IPS DF 4.7 (cell line): ENCODE measurements around the gene ARRB1.
"Not testable (repeated sequence)": the region's sequence is repeated elsewhere in the genome, so short reads cannot be mapped to it uniquely, and the experiment has no call there.

ENCODE experiments used
- DNase-seq: peaks from one replicate; pipeline ENCODE4 v3.0.0-alpha.2; 2013; ENCODE audit warnings: low spot score; ENCODE audit errors: extremely low read depth

The ARRB1 gene

GRCh38 chr11:75344186-75344585 lies 7.3 kb downstream of the ARRB1 start:
- no peak for DNase-seq

- DNase-seq: no peak
Measured at GRCh38 chr11:75342966-75343870, 8.2 kb downstream of the ARRB1 start.

DNA sequence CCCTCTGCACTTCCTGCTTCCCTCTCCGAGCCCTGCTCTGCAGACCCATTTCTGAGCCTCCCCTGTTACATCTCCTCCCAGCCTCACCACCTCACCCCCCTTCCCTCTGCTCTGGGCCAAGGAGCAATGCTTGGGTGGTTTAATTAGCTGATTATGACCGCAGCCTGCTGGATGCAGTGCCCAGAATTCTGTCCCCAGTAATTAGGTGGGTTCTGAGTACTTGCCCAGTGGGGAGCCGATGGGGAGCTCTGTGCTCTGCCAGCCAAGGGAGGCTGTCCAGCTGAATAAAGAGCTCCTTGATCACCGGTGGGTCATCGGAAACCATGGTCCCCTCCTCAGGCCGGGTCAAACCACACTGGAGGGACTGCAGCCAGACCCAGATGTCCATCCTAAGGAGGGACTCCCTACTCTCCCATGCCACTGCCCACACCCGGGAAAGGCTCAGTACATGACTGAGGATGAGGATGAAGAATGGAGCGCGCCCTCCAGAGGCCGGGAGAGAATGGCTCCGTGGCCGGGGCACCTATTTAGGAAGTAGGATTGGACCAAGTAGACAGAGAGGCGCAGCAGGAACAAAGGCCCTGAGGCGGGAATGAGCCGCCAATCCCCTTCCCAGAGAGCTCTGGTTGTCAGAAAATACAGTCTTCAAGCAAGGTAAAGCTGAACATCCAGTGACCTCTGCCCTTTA lies 9.1 kb downstream of the ARRB1 start:
- no peak for DNase-seq

DNA sequence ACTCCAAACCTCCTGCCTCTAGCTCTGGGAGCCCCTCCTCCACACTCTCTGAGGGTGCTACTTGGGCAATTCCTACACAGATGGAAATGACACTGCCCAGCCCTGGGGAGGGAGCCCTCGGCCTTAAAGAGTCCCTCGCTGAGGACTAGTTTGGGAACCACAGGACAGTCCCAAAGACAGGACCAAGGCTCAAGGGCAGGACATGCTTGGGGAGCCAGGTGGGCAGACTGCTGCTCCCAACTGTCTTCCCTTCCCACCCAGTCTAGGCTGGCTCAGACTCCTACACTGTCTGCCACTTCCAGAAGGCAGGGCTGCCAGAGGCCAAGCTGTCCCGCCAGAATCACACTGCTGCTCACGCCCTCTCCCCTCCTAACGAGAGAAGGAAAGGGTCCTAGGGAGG lies 9.8 kb downstream of the ARRB1 start:
- no peak for DNase-seq

GRCh38 chr11:75339685-75340409 lies 11.6 kb downstream of the ARRB1 start:
- DNase-seq: no peak

DNA sequence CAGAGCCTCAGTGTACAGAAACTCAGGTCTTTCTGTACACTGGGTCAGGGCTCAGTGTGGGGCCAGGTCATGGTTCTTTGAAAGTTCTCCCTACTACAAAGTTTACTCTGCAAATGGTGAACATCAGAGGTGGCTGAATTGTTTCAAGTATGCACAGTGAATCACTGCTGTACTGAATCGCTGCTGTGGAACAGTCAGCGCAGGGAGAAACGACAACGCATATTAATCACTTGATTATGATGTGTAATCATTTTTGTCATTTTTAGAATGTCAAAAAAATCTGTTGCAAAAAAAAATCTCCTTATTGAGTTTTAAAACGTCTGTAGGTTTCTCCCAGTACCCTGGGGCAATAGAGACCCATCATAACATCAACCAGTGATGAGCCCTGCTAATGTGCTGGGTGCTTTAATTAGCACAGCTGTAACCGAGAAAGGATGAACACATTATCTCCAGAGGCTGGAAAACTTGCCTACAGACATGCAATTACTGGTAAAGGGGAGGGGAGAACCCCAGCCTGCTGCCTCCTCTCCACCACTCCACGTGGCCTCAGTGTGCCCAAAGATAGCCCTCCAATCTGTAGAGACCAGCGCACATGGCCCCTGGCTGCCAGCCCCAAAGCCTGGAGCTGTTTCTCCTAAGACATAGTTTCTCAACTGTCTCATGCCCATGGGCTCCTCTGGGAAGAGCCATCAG lies 12.8 kb downstream of the ARRB1 start:
- no peak for DNase-seq

GRCh38 chr11:75337195-75337654 lies 14.2 kb downstream of the ARRB1 start:
- DNase-seq: no peak

- DNase-seq: no peak
Measured at GRCh38 chr11:75334976-75335375, 16.5 kb downstream of the ARRB1 start.

DNA sequence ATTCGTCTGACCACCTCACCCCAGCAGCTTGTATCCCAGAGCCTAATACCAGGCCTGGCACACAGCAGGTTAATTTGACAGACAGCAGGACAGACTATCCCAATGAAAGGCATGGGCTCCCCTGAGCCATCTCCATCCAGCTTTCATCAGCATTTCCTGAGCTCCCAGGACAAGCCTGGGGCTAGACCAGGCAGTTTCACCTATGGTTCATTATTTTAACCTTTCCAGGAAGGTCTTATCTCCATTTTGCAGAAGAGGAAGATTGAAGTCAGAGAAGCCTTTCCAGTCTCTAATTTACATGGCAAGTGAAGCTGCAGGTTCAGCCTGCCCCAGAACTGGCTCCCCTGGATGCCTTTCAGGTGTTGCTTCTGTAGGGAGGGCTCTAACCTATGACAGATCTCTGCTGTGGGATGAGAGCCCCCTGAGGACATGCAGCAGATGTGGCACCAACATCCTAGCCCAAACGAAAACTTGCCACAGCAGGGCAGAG lies 17.0 kb downstream of the ARRB1 start:
- DNase-seq: no peak

DNA sequence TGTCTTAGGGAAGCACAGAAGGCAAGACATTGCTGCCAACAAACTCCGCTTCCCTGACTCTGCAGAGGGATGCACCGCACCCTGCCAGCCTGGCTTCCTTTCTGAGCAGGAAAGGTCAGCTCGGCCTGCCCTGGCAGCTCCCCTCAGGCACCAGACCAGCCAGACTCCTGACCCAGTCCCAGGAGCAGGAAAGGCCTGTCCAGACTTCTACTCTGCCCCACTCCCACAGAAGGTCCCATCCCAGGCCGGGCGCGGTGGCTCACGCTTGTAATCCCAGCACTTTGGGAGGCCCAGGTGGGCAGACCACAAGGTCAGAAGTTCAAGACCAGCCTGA lies 17.7 kb downstream of the ARRB1 start:
- no peak for DNase-seq

DNA sequence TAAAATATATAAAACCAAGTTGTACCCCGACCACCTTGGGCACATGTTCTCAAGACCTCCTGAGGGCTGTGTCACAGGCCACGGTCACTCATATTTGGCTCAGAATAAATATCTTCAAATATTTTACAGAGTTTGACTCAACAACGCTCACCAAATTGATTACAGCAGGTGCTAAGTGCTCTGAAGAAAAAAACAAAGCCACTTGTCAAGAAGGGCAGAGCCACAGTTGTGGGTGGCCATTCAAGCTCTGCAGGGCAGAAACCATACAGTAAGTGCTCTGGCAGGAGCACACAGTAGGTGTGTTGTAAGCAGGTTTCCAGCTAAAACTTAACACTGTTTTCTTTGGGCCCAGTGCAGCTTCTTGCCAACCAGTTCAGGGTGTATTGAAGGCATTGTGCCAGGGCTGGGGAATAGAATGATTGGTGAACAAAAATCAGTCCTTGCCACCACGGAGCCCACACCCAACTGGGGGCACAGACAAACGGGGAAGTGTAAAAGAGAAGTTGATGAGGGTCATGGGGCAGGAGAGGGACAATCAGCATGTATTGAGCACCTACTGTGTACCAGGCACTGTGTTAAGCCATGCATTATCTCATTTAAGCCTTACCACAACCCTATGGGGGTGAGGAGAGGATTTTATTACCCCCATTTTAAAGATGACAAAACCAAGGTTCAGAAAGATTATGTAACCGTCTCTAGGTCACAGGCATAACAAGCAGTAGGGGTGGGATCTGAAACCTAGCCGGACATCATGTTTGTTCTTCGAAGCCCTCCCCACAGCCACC lies 18.2 kb downstream of the ARRB1 start:
- DNase-seq: no peak

DNA sequence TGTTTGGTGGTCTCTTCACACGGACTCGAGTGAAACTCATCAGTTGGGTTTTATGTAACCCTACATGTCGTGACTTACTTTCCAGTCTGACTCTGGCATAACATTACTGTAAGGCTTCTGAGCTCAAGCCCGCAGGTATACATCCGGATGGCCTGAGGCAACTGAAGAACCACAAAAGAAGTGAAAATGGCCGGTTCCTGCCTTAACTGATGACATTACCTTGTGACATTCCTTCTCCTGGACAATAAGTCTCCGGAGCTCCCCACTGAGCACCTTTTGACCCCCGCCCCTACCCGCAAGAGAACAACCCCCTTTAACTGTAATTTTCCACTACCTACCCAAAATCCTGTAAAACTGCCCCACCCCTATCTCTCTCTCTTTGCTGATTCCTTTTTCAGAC lies 19.7 kb downstream of the ARRB1 start:
- not testable (repeated sequence) for DNase-seq

- not testable (repeated sequence) for DNase-seq
Measured at GRCh38 chr11:75331304-75331703, 20.2 kb downstream of the ARRB1 start.

- DNase-seq: not testable (repeated sequence)
Measured at GRCh38 chr11:75330886-75331285, 20.6 kb downstream of the ARRB1 start.

GRCh38 chr11:75330291-75330690 lies 21.2 kb downstream of the ARRB1 start:
- DNase-seq: no peak

GRCh38 chr11:75328426-75329277 lies 22.8 kb downstream of the ARRB1 start:
- DNase-seq: no peak

DNA sequence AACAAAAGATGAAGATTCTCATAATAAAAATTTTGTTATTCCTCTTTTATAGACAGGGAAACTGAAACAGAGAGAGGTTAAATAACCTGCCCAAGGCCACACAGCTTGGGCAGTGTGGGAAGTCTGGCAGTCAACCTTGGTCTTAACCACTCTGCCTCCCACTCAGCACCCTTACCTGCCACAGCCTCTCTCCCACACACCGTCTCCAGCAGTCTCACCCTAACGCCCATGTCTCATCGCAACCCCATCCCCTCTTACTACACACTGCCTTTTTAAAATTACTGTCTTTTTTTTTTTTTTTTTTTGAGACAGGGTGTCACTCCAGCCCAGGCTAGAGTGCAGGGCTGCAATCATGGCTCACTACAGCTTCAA lies 25.0 kb downstream of the ARRB1 start:
- DNase-seq: no peak

DNA sequence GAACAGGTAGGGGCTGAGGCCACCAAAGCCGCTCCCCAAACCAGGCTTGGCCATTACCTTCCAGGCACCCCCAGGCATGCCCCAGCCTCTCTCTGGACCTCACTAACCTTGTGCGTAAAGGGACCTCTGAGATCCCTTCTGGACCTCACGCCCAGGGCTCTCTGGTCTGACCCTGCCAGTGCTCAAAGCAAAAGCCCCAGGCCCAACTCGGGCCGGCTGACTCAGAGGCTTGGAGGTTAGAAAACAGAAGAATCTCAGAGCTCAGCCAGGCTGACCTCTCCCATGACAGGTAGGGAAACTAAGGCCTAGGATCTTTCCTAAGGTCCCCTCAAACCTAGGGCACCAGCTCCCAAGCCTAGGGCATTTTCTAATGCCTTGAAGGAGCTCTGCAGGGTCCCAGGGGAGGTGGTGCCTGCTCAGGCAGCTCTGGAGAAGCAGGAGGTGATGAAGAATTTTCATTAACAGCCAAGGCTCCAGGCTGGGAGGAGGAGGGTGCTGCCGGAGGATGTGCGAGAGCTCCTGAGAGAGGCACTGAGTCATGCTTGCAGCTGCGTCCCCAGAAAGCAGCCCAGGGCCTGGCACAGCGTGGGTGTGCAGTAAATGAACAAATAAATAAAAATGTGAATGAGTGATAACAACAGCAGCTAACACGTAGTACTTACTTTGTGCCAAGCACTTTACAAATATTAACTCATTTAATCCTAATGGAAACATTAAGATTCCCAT lies 25.6 kb downstream of the ARRB1 start:
- DNase-seq: no peak

GRCh38 chr11:75324740-75325139 lies 26.7 kb downstream of the ARRB1 start:
- no peak for DNase-seq
